Measurements from ENCODE around the gene ATG10.

DNA sequence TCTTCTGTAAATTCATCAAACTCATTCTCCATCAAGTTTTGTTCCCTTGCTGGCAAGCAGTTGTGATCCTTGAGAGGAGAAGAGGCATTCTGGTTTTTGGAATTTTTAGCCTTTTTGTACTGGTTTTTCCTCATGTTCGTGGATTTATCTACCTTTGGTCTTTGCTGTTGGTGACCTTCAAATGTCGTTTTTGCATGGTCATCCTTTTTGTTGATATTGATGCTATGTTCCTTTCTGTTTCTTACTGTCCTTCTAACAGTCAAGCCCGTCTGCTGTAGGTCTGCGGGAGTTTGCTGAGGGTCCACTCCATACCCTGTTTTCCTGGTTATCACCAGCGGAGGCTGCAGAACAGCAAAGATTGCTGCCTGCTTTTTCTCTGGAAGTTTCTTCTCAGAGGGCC, 165.4 kb downstream of the ATG10 start:
- TF ChIP-seq, protein P1, sequence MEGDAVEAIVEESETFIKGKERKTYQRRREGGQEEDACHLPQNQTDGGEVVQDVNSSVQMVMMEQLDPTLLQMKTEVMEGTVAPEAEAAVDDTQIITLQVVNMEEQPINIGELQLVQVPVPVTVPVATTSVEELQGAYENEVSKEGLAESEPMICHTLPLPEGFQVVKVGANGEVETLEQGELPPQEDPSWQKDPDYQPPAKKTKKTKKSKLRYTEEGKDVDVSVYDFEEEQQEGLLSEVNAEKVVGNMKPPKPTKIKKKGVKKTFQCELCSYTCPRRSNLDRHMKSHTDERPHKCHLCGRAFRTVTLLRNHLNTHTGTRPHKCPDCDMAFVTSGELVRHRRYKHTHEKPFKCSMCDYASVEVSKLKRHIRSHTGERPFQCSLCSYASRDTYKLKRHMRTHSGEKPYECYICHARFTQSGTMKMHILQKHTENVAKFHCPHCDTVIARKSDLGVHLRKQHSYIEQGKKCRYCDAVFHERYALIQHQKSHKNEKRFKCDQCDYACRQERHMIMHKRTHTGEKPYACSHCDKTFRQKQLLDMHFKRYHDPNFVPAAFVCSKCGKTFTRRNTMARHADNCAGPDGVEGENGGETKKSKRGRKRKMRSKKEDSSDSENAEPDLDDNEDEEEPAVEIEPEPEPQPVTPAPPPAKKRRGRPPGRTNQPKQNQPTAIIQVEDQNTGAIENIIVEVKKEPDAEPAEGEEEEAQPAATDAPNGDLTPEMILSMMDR (IDR thresholded peaks at IDR 0.05) = no peak
- no peak for TF ChIP-seq POLR2AphosphoS5 (IDR thresholded peaks at IDR 0.05)
- TF ChIP-seq POLR2A (IDR thresholded peaks at IDR 0.05) = no peak
- no peak for TF ChIP-seq EP300 (IDR thresholded peaks at IDR 0.05)

Data from gastroesophageal sphincter (tissue), 3 donors.